ENCODE data around the gene SUCLG1.
"Not testable (repeated sequence)": the region's sequence is repeated elsewhere in the genome, so short reads cannot be mapped to it uniquely, and the experiment has no call there.

The SUCLG1 gene

GRCh38 chr2:84417453-84418145 lies 41.5 kb downstream of the SUCLG1 start:
- DNase-seq: no peak

GRCh38 chr2:84409531-84409930 lies 49.5 kb downstream of the SUCLG1 start:
- no peak for DNase-seq

- DNase-seq: not testable (repeated sequence)
These were observed 57.0 kb downstream of the SUCLG1 start for GRCh38 chr2:84402111-84402510.

- DNase-seq: not testable (repeated sequence)
These were observed 59.2 kb downstream of the SUCLG1 start for GRCh38 chr2:84399839-84400238.

- no peak for DNase-seq
These were observed 63.3 kb downstream of the SUCLG1 start for GRCh38 chr2:84395820-84396219.

GRCh38 chr2:84394628-84395027 lies 64.5 kb downstream of the SUCLG1 start:
- no peak for DNase-seq

GRCh38 chr2:84393829-84394228 lies 65.3 kb downstream of the SUCLG1 start:
- DNase-seq: no peak

- no peak for DNase-seq
These were observed 69.3 kb downstream of the SUCLG1 start for GRCh38 chr2:84389794-84390193.

GRCh38 chr2:84388921-84389490 lies 70.1 kb downstream of the SUCLG1 start:
- DNase-seq: no peak

GRCh38 chr2:84388133-84388532 lies 70.9 kb downstream of the SUCLG1 start:
- DNase-seq: no peak

- no peak for DNase-seq
These were observed 72.6 kb downstream of the SUCLG1 start for GRCh38 chr2:84386336-84387040.

- no peak for DNase-seq
These were observed 75.8 kb downstream of the SUCLG1 start for GRCh38 chr2:84383271-84383670.

- no peak for DNase-seq
These were observed 78.2 kb downstream of the SUCLG1 start for GRCh38 chr2:84380875-84381274.

- no peak for DNase-seq
These were observed 80.1 kb downstream of the SUCLG1 start for GRCh38 chr2:84378960-84379359.

- DNase-seq: no peak
These were observed 84.1 kb downstream of the SUCLG1 start for GRCh38 chr2:84375020-84375419.

- no peak for DNase-seq
These were observed 85.2 kb downstream of the SUCLG1 start for GRCh38 chr2:84373866-84374265.

All from NCI-H1694 treated with DMSO at 0.1 percent for 48 hours (cell line).